Lower lobe of right lung (tissue), 2 donors: ENCODE measurements around the gene ZNF516. TPM values are rescaled to one million over a fixed set of nuclear protein-coding genes. Genes with fewer than 3 reads are reported as not detected.
"Not testable (repeated sequence)": the region's sequence is repeated elsewhere in the genome, so short reads cannot be mapped to it uniquely, and the experiment has no call there.

Source experiments
- ATAC-seq, 2 donors: fragments of 200-7000 bp; cut with Tn5 transposase; one replicate each; pipeline ENCODE4 v1.9.1; 2020 to 2022; ENCODE audit warnings: mild to moderate bottlenecking in 2 of 2, moderate library complexity in 2 of 2
- DNase-seq: peaks from one replicate; pipeline ENCODE4 v3.0.0-alpha.2; 2020
- H3K27ac ChIP-seq: fragments of 200-600 bp; one replicate; pipeline ENCODE4 v1.8.0; 2022
- H3K27me3 ChIP-seq: fragments of 200-600 bp; one replicate; pipeline ENCODE4 v1.8.0; 2022; ENCODE audit warnings: low read depth
- H3K36me3 ChIP-seq: fragments of 200-600 bp; one replicate; pipeline ENCODE4 v1.8.0; 2022; ENCODE audit warnings: mild to moderate bottlenecking
- H3K4me1 ChIP-seq: fragments of 200-600 bp; one replicate; pipeline ENCODE4 v1.8.0; 2022
- H3K4me3 ChIP-seq: fragments of 200-600 bp; one replicate; pipeline ENCODE4 v1.8.0; 2022; ENCODE audit warnings: mild to moderate bottlenecking
- H3K9me3 ChIP-seq: fragments of 200-600 bp; one replicate; pipeline ENCODE4 v1.8.0; 2022
- CTCF ChIP-seq: fragments of 200-600 bp; IDR thresholded peaks from one replicate; pipeline ENCODE4 v1.8.0; 2022; ENCODE audit warnings: antibody characterized with exemption, mild to moderate bottlenecking
- intact Hi-C: fragments of 100-400 bp; cut with DNase I; formaldehyde crosslinking; loops from one replicate; pipeline ENCODE4 v1.11.0; 2022
- total RNA-seq: library from RNA; stranded (reverse); fragmentation: NEBNext Ultra II Directional; extraction: Animal tissue kit (Norgen Biotek cat#: 25700); gene quantifications from one replicate; pipeline ENCODE4 v1.2.1, GENCODE V29; 2021
- donor health status: DM: no; HTN: yes; CAD: no; lungs with severe emphysema.

The ZNF516 gene
- total RNA-seq, 1 donor from 2014 or later: 28.8 TPM

GRCh38 chr18:76479351-76480238 is 15.4 kb downstream of the ZNF516 start:
- Histone ChIP-seq H3K27ac (no peak overlapping the region), H3K4me1 (peaks cover 32% of the 10 kb centered on the region), H3K36me3 (no peaks in the 10 kb centered on the region), H3K9me3 (no peaks in the 10 kb centered on the region), H3K4me3 (no peak overlapping the region), H3K27me3 (no peaks in the 10 kb centered on the region)
- no peak for ATAC-seq
- intact Hi-C loops: no loop called here
- TF ChIP-seq CTCF: no peak
- DNase-seq: peak; percentile 54

- Histone ChIP-seq H3K27me3 (no peaks in the 10 kb centered on the region), H3K4me1 (peaks cover 28% of the 10 kb centered on the region), H3K9me3 (no peaks in the 10 kb centered on the region), H3K27ac (peak overlapping the region; percentile 9), H3K36me3 (no peaks in the 10 kb centered on the region), H3K4me3 (peak overlapping the region; percentile 7)
- intact Hi-C loops: no loop called here
- no peak for DNase-seq
- peak in 1 of 2 donors; percentile 66 for ATAC-seq
- TF ChIP-seq CTCF: no peak
Observed at GRCh38 chr18:76476665-76477561, 18.1 kb downstream of the ZNF516 start.

GRCh38 chr18:76475450-76476194 is 19.4 kb downstream of the ZNF516 start:
- H3K27me3 ChIP-seq: no peaks in the 10 kb centered on the region
- no peak for DNase-seq
- intact Hi-C loops: no loop called here

GRCh38 chr18:76474824-76475223 is 20.2 kb downstream of the ZNF516 start:
- intact Hi-C loops: no loop called here

More at GRCh38 chr18:76475450-76476194, 19.4 kb downstream of the ZNF516 start:
- Histone ChIP-seq H3K36me3 (no peaks in the 10 kb centered on the region), H3K9me3 (no peaks in the 10 kb centered on the region), H3K27ac (no peak overlapping the region), H3K4me3 (no peak overlapping the region), H3K4me1 (peaks cover 28% of the 10 kb centered on the region)
- peak in 1 of 2 donors; percentile 21 for ATAC-seq
- peak; percentile 14 for TF ChIP-seq CTCF

GRCh38 chr18:76473521-76473920 is 21.5 kb downstream of the ZNF516 start:
- H3K27ac ChIP-seq, H3K27me3 ChIP-seq, ATAC-seq, intact Hi-C loops, H3K4me3 ChIP-seq, H3K9me3 ChIP-seq, H3K36me3 ChIP-seq: not testable (repeated sequence)
- peaks cover 26% of the 10 kb centered on the region for H3K4me1 ChIP-seq
- DNase-seq: peak; percentile 48

More at GRCh38 chr18:76474824-76475223, 20.2 kb downstream of the ZNF516 start:
- ATAC-seq: no peak
- no peak for DNase-seq
- H3K27me3 ChIP-seq: no peaks in the 10 kb centered on the region
- H3K4me3 ChIP-seq: no peak overlapping the region
- no peaks in the 10 kb centered on the region for H3K36me3 ChIP-seq
- no peaks in the 10 kb centered on the region for H3K9me3 ChIP-seq
- H3K4me1 ChIP-seq: peaks cover 28% of the 10 kb centered on the region
- H3K27ac ChIP-seq: no peak overlapping the region
- no peak for TF ChIP-seq CTCF
